Fibroblast of gingiva (primary cell): Measurements from ENCODE around the gene CNRIP1.
A peak's percentile ranks its signal among the peaks of the same experiment; 100 is the strongest.
"Not testable (repeated sequence)": the region's sequence is repeated elsewhere in the genome, so short reads cannot be mapped to it uniquely, and the experiment has no call there.

ENCODE experiments used
- DNase-seq: peaks from one replicate; pipeline ENCODE4 v3.0.0-alpha.2; 2011; ENCODE audit warnings: low read depth

The CNRIP1 gene

GRCh38 chr2:68340226-68341061, 20.7 kb upstream of the CNRIP1 start:
- DNase-seq, result no peak

GRCh38 chr2:68336192-68336591, 16.4 kb upstream of the CNRIP1 start:
- peak; percentile 79 for DNase-seq

- DNase-seq, result no peak
These were observed 14.2 kb upstream of the CNRIP1 start for GRCh38 chr2:68333931-68334330.

GRCh38 chr2:68333009-68333408, 13.3 kb upstream of the CNRIP1 start:
- no peak for DNase-seq

- peak; percentile 10 for DNase-seq
These were observed 10.9 kb upstream of the CNRIP1 start for GRCh38 chr2:68330691-68331090.

GRCh38 chr2:68328901-68329300, 9.2 kb upstream of the CNRIP1 start:
- DNase-seq, result no peak

GRCh38 chr2:68325056-68325455, 5.3 kb upstream of the CNRIP1 start:
- DNase-seq, result no peak

GRCh38 chr2:68320118-68320641, 431 bp upstream of the CNRIP1 start:
- DNase-seq, result peak; percentile 8

GRCh38 chr2:68318914-68319397, 793 bp downstream of the CNRIP1 start:
- no peak for DNase-seq

GRCh38 chr2:68317971-68318913, 1.5 kb downstream of the CNRIP1 start:
- DNase-seq, result no peak

GRCh38 chr2:68316111-68316510, 3.6 kb downstream of the CNRIP1 start:
- DNase-seq, result peak; percentile 51

- no peak for DNase-seq
These were observed 8.7 kb downstream of the CNRIP1 start for GRCh38 chr2:68311033-68311432.

- no peak for DNase-seq
These were observed 10.3 kb downstream of the CNRIP1 start for GRCh38 chr2:68309426-68309825.

- not testable (repeated sequence) for DNase-seq
These were observed 15.9 kb downstream of the CNRIP1 start for GRCh38 chr2:68303902-68304272.

- no peak for DNase-seq
These were observed 16.5 kb downstream of the CNRIP1 start for GRCh38 chr2:68303033-68303901.

- DNase-seq, result no peak
These were observed 17.4 kb downstream of the CNRIP1 start for GRCh38 chr2:68302281-68302875.

- DNase-seq, result no peak
These were observed 24.2 kb downstream of the CNRIP1 start for GRCh38 chr2:68295516-68295915.

GRCh38 chr2:68294913-68295312, 24.8 kb downstream of the CNRIP1 start:
- no peak for DNase-seq

- DNase-seq, result no peak
These were observed 25.6 kb downstream of the CNRIP1 start for GRCh38 chr2:68294187-68294586.

GRCh38 chr2:68293755-68294154, 26.0 kb downstream of the CNRIP1 start:
- no peak for DNase-seq

- no peak for DNase-seq
These were observed 26.7 kb downstream of the CNRIP1 start for GRCh38 chr2:68293024-68293423.
